Nucleus accumbens (tissue), 56 donors: ENCODE data around the gene TRPV4.

Experiments
- DNase-seq, 56 donors: peaks; one replicate each; lab custom pipeline; 2025; lab: John Stamatoyannopoulos, UW

TRPV4 gene

DNA sequence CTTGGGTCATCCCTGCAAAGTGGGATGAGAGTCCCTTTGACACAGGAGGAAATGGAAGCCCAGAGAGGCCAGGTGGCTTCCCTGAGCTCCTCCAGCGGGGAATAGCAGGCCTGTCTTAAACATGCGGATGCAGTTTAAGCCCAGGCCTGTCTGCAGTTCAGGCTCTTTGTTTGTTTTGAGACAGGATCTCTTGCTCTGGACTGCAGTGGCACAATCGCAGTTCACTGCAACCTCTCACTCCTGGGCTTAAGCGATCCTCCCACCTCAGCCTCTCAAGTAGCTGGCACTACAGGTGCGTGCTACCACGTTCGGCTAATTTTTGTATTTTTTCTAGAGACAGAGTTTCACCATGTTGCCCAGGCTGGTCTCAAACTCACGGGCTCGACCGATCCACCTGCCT lies 3.5 kb downstream of the TRPV4 start:
- no peak for DNase-seq

DNA sequence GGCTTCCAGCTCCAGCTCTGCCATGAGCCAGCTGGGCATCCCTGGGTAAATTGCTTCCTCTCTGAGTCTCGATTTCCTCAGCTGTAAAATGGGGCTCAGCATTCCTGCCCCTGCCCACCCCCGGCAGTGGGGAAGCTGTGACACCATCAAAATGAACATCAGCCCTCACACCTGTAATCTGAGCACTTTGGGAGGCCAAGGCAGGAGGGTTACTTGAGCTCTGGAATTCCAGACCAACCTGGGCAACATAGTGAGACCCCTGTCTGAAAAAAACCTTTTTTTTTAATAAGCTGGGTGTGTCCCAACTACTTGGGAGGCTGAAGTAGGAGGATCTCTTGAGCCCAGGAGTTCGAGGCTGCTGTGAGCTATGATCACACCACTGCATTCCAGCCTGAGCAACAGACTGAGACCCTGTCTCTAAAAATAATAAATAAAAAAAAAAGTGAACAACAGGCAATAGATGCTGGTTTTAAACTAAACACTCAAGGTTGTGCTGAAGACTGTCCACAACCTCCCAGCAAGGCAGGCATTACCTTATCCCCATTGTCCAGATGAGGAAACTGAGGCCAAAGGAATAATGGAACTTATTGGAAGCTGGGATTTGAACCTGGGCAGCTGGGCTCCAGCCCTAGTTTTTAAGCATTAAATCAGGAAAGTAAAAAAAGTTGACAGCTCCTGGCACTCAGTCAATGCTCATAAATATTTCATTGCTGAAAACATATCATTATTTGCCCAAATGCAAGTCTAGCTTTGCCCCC lies 4.3 kb downstream of the TRPV4 start:
- DNase-seq, result no peak

DNA sequence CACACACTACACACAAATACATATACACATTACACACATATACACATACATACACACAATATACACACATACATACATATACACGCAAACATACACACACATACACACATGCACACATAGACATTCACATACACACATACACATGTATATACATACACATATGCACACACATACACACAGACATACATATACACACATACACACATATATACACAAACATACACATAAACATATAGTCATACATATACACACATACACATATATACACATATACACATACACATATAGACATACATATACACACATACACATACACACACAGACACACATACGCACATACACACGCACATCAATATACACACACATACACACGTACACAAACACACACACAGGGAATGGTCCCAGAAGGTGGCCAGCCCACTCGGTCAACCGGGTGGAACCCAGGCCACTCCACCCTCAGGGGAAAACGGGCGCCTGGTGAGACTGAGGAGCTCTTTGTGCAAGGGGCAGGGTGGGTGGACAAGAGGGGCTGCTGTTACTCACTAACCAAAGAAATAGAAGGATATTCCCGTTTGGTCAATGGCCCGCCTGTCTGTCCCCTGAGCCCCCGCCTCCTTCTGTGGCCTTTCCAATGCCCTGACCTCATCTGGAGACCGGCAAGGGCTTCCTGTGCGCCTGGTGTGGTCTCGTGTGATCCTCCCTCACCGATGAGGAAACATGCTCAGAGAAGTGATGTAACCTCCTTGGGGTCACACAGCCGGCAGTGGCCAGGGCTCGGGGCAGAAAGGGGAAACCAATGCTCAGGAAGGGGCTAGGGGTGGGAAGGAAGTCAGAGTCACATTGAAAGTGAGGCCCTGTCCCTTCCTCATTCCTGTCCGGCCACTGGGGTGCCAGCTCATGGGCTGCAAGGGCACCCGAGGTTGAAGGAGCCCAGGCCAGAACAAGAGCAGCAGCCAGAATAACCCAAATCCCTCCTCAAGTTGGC lies 5.3 kb downstream of the TRPV4 start:
- DNase-seq, result peak in 24 of 56 donors; percentile 3 to 42 (median 12)

DNA sequence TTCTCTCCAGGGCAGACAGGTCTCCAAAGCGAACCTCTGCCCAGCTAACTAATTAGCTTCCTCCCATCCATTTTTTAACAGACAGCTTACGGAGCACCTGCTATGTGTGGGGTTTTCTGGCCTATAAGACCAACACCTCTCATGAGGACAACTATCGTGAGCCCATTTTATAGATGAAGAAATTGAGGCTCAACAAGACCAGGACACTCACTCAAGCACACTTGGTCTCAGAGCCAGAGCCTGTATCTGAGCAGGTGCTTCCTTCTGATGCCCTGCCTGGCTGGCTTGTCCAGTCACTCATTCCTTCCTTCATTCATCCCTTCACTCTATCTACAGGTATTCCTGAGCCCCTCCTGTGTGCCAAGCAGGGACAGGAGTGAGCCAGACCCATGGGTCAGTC lies 6.1 kb downstream of the TRPV4 start:
- DNase-seq, result no peak

DNA sequence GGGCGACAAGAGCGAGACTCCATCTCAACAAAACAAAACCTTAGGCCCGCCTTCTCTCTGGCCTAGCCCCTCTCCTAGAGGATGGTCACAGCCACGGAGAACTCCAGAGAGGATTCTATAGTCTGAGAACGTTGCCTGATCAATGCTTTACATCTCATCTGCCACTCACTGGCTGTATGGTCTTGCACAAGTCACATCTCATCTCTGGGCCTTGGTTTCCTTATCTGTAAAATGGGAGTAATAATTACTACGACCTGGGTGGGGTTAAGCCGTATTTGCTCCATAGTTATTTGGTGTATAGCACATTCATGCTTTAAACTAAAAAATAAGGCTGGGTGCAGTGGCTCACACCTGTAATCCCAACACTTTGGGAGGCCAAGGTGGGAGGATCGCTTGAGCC lies 8.5 kb downstream of the TRPV4 start:
- no peak for DNase-seq

DNA sequence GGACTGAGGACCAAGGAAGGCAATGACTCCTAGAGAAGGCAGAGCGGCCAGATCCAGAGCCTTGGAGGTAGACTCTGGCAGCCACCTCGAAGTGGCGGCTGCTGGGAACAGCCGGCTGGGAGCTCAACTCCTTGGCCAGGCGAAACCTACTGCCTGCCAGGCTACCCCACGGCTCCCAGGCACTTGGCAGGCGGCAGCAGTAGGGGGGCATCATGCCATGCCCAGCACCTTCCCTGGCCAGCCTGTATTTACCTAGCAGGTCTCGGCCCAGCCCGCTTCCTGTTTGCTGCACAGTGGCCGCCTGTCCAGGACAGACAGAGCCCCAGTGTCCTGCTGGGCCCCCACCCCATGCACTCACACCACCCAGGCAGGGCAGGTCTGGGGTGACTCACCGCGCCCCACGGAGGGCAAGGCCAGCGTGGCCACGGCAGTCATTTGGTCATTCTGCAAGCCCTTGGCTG lies 10.2 kb downstream of the TRPV4 start:
- peak in 15 of 56 donors; percentile 4 to 35 (median 13) for DNase-seq

DNA sequence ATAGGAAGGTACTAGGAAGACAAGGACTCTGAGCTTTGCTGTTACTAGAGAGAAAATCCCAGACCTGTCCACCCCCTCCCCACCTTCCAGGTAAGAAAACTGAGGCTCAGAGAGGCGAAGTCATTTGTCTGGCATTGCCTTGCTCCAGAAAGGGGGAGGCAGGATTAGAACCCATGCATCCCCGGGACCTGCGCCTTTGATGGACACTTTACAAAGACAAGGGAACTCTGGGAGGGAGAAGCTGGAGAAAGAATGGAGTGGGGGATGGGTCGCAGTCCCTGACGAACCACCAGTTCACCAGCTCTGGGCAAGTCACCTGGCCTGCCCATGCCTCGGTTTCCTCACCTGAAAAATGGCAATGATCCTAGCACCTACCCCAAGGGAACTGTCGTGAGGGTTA lies 10.8 kb downstream of the TRPV4 start:
- DNase-seq, result no peak

DNA sequence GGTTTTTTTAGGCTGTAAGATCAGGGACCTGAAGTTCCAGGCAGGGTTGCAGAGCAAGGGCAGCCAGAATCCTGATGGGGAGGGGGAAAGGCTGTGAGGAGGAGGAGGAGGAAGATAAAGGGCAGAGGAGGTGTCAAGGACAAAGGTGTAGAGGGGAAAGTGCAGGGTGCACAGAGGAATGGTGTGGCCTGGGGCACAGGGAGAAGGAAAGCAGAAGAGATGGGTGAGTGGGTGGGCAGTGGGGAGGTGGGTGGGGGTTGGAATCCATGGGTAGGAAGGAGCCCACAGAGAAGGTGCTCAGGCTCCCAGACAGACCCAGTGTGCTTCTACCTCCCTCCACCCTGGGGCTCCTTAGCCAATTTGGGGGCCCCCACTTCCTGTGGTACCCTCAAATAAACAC lies 11.2 kb downstream of the TRPV4 start:
- DNase-seq, result no peak

DNA sequence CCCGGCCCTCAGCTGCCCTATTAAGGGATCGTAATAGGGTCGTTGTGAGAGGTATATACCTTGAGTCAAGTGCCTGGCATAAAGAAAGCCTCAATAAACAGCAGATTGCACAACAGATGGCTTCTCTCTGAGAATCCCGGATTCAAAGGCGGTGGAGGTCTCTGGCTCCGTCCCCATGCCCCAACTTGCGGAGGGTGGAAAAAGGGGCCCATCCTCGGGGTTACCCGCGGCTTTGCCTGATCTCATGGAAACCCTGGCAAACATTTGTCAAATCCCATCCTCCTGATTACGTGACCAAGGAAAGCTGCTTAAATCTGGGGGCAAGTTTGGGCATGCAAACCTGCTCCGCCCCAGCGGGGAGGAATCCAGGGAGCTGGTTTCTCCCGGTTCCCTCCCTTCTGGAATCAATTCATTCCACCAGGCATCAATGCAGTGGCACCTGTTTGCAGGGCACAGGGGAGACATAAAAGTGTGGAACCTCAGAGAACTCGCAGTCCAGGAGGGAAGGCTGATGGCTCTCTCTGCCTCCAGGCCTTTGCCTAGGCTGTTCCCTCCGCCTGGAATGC lies 12.3 kb downstream of the TRPV4 start:
- no peak for DNase-seq

DNA sequence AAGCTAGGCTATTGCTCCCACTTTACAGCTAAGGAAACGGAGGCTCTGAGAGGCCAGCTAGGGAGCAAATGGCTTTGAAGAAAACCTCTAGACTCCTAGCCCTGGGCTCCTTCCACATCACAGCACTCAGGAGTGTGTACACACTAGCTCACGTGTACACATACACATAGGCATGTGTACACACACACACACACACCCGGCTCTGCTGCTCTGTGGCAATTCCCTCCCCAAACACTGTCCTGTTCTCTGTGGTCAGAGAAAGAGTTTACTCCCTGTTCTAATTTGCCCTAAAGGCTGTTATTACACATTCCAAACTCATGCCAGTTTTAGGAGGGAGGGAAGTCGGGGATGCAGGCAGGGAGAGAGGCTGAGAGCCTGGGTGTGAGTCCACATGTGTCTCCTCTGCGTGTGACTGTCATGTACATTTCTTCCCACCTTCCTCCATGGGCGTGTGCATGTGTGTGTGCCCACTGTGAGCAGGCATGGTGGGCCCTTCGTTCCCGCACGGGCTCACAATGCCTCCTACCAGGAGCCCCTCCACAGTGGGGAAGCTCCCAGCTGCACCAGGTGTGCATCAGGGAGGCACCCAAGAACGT lies 14.2 kb downstream of the TRPV4 start:
- DNase-seq, result no peak

DNA sequence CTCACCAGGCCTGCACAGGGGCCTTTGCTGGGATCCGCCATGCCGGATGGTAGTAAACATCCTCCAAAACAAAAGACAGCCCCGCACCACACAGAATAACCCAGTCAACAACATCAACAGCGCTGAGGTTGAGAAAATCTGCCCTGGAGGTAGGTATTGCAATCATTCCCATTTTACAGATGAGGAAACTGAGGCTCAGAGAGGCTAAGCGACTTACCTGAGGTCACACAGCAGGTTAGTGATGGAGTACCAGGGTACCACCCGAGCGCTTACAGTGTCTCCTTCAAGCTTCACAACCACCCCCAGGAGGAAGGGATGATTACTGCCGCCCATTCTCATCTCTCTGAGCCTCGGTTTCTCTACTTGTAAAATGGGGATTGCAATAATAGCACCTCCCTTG lies 14.9 kb downstream of the TRPV4 start:
- DNase-seq, result no peak

DNA sequence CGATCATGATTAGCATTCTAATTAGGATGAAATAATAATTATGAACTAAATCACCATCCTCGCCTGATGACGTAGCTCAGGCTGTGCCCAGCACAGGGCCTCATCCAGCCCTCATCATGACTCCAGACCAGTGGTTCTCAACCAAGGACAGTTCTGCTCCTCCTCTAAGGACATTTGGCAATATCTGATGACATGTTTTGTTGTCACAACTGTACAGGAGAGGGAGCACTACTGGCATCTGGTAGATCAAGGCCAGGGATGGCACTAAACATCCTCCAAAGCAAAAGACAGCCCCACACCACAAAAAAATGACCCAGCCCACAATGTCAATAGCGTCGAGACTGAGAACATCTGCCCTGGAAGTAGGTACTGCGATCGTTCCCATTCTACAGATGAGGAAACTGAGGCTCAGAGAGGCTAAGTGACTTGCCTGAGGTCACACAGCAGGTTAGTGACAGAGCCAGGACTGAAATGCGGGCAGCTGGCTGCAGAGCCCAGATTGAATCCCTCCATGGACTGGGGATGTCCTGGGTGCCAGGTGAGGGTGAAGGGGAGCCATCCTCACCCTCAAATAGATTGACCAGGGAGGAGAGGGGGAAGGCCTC lies 15.5 kb downstream of the TRPV4 start:
- DNase-seq, result no peak

DNA sequence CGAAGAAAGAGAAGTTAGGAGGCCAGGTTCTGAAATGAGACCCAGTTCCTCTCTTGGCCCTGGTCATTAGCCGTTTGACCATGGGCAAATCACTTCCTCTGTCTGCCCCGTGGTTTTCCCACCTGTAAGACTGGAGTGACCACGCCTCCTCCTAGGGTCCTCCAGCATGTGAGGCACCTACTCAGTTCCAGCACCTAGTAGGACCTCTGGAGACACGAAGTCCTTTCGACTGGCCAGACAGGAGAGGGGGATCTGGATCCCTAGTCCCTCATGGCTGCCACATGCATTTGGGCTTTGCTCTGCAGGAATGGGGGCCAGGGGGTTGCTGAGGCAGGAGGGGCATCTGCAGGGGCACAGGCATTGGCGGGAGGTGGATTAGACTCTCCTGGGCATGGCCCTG lies 16.3 kb downstream of the TRPV4 start:
- no peak for DNase-seq

DNA sequence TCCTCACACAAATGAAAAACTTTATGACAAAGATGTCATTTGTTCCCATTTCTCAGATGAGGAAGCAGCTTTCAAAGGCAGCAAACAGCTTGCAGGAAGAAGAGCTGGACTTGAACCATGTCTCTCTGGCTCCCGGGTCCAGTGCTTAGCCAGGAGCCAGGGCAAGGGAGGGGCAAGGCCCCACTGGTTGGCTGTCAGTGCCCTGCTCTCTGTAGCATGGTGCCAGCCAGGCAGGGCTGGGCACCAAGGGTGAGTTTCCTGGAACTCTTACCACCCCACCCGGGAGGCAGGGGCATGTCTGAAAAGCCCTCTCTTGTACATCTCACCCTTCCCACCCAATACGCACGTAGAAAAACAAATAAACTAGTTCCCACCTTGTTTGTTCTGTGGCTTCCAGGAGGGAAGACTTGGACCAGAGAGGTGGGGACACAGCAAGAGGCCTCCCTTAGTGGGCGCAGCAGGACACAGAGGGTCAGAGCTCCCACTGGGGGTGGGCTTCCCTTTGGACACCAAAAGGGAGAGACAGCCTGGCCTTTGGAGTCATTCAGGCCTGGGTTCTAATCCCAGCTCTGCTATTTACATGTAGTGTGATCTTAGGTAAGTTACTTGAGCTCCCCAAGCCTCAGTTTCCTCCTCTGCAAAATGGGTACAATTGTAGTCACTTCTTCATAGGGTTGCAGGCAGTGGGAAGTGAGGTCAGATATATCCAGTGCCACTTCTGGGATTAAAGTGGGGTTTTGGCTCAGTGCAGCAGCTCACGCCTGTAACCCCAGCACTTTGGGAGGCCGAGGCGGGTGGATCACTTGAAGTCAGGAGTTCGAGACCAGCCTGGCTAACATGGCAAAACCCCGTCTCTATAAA lies 17.2 kb downstream of the TRPV4 start:
- no peak for DNase-seq

DNA sequence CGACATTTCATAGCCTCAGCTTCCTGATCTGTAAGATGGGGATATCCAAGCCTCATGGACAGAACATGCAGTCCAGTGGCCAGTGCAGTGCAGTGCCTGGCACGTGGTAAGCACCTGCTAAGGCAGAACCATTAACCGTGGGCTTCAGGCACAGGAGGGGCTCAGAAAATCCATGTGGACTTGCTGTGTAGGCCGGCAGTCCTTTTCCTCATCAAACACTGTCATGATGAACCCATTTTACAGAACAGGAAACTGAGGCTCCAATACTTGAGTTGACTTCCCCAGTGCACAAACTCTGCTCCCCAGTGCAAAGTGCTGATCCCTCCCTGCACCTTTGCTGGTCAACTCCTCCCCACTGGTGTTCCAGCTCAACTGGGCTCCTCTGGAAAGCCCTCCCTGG lies 18.0 kb downstream of the TRPV4 start:
- no peak for DNase-seq

DNA sequence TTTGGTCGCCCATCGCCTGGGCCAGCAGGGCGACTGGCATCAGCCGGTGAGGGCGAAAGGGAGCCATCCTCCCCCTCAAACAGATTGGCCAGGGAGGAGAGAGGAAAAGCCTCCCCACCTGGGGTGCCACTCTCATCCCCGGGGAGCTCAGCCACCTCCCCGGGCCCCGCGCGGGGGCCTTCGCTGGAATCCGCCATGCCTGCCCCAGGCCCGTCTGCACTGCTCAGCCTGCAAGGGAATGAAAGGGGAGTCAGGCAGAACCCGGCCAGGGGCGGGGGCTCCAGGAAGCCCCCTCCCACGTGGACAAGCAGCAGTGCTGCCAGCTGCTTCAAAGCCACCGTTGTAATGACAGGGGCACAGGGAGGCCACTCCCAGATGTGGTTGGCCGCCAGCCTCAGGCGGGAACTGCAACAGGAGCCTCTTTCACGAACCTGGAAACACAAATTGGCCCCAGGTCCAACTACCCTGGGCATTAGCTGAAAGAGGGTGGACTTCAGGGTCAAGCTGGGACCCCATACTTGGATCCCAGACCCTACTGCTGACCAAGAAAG lies 18.5 kb downstream of the TRPV4 start:
- DNase-seq, result no peak

DNA sequence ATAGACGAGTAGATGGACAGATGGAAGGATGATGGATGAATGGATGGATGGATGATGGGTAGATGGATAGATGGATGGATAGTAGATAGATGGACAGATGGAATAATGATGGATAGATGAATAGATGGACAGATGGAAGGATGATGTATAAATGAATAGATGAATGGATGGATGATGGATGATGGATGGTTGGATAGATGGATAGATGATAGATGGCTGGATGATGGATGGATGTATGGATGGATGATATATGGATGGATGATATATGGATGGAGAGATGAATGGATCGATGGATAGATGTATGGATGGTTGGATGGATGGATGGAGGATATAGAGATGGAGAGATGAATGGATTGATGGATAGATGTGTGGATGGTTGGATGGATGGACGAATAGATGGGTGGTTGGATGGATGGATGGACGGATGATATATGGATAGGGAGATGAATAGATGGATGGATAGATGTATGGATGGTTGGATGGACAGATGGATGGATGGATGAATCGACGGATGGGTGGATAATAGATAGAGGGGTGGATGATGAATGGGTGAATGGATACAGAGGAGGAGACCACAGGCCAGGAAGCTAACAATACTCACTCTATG lies 19.3 kb downstream of the TRPV4 start:
- no peak for DNase-seq

DNA sequence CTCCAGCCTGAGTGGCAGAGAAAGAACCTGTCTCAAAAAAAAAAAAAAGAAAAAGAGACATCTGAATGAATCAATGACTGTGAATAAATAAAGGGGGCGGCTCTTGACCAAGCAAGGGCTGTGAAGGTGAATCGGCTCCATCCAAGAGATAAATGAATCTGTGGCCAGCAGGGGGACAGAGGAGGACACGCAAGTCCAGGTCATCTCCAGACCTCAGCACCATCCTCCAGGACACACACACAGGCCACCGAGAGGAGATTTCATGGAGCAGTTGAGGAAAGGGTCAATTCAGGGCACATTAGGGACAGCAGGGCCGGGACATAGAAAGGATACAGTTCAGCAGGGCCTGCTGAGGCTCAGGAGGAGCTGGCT lies 21.6 kb downstream of the TRPV4 start:
- no peak for DNase-seq
